ENCODE measurements around the gene TXNRD2. TPM values are rescaled to one million over a fixed set of nuclear protein-coding genes. Genes with fewer than 3 reads are reported as not detected.

Gene TXNRD2
- total RNA-seq, 1 experiment from 2014 or later: 19.7 TPM

- RAD21 ChIA-PET (ENCODE audit: low non-redundant PET in 1 of 2, low total read pairs in 2 of 2, uncharacterized antibody in 2 of 2, unreplicated experiment in 2 of 2): interaction anchor here in 1 of 2 experiments (0.8 kb wide), 1 partner anchor 118 kb away, joined by 3 read pairs; no protein-coding TSS in a partner anchor
- H3K4me1 ChIP-seq (ENCODE audit: control insufficient read depth in 1 of 2, insufficient read depth in 2 of 2, low read length in 2 of 2): peaks cover 54 to 56% of the 10 kb centered on the region in 2 experiments
Observed at GRCh38 chr22:19848298-19849224, 93.1 kb downstream of the TXNRD2 start.

More at GRCh38 chr22:19848298-19849224, 93.1 kb downstream of the TXNRD2 start:
- Histone ChIP-seq H3K79me2 (ENCODE audit: insufficient read depth, low read length) (peaks cover 58% of the 10 kb centered on the region), H3K4me2 (ENCODE audit: low read length) (peak overlapping the region; percentile 72), H3K9ac (ENCODE audit: low read length) (peak overlapping the region; percentile 45), H3K27me3 (ENCODE audit: insufficient read depth, low read length) (no peaks in the 10 kb centered on the region), H2AFZ (ENCODE audit: low read depth, low read length, poor library complexity, severe bottlenecking) (no peak overlapping the region), H3K36me3 (ENCODE audit: control insufficient read depth in 1 of 2, insufficient read depth in 2 of 2, low read length in 2 of 2) (peaks cover 14 to 24% of the 10 kb centered on the region in 2 experiments; a peak in 3 of 4 replicates), H3K27ac (ENCODE audit: low read depth, low read length) (peak overlapping the region; percentile 78), H3K4me3 (replicated peaks in 1 of 2; ENCODE audit: low read depth in 1 of 2, low read length in 2 of 2) (peak overlapping the region in 1 of 2 experiments; percentile 28; a peak in 2 of 4 replicates), H4K20me1 (ENCODE audit: insufficient read depth) (peaks cover 3% of the 10 kb centered on the region; the same call in 1 of the 2 replicates), H3K9me3 (ENCODE audit: control insufficient read depth in 1 of 2, insufficient read depth in 1 of 2, low read depth in 1 of 2, low read length in 2 of 2) (peaks cover 0 to 4% of the 10 kb centered on the region in 2 experiments; a peak in 1 of 4 replicates), H3K9me2 (ENCODE audit: insufficient read depth) (no peaks in the 10 kb centered on the region)
- POLR2A ChIA-PET: no interaction called here
- BruUV-seq (replicated peaks): no TSS peak
- CTCF ChIA-PET: no interaction called here
- peak; percentile 65 for TF ChIP-seq SP1 (IDR thresholded peaks at IDR 0.05; ENCODE audit: low read depth)
- TF ChIP-seq FOSL1 (IDR thresholded peaks at IDR 0.05; ENCODE audit: low read depth): peak; percentile 68; the same call in 1 of the 2 replicates
- TF ChIP-seq YY1 (IDR thresholded peaks at IDR 0.05; ENCODE audit: extremely low read depth, insufficient replicate concordance, low read depth, low read length): no peak
- no peak for TF ChIP-seq ZFX (IDR thresholded peaks at IDR 0.05)
- no peak for TF ChIP-seq EZH2phosphoT487 (IDR thresholded peaks at IDR 0.05; ENCODE audit: borderline replicate concordance)
- peak; percentile 47; the same call in 1 of the 2 replicates for TF ChIP-seq SIN3A (IDR thresholded peaks at IDR 0.05; ENCODE audit: low read depth)
- no peak for TF ChIP-seq ZNF274 (IDR thresholded peaks at IDR 0.05; ENCODE audit: low read depth, low read length)
- TF ChIP-seq POLR2AphosphoS5 (IDR thresholded peaks at IDR 0.05; ENCODE audit: low read depth, low read length): peak; percentile 65
- TF ChIP-seq RAD21 (IDR thresholded peaks at IDR 0.05; ENCODE audit: low read depth): no peak
- TF ChIP-seq CBX3 (IDR thresholded peaks at IDR 0.05; ENCODE audit: low read depth): no peak; the same call in 1 of the 2 replicates
- TF ChIP-seq JUND (IDR thresholded peaks at IDR 0.05): peak; percentile 76
- no peak for TF ChIP-seq ATF3 (IDR thresholded peaks at IDR 0.05)
- 0 out of 2 replicates have a peak, but pooled peaks have one; percentile 28 for TF ChIP-seq SRF (IDR thresholded peaks at IDR 0.05; ENCODE audit: low read depth)
- TF ChIP-seq MAX (IDR thresholded peaks at IDR 0.05): peak; percentile 56
- peak; percentile 74 for ATAC-seq
- peak; percentile 32 for DNase-seq (ENCODE audit: low read depth, low spot score)
- intact Hi-C loops (cut with micrococcal nuclease): no loop called here

Measured in HCT116 (cell line).